CD4-positive, alpha-beta T cell treated with Interleukin-2 at 100 ng/mL for 4 hours (primary cell): Measurements from ENCODE around the gene HS6ST2.
"Not testable (repeated sequence)": the region's sequence is repeated elsewhere in the genome, so short reads cannot be mapped to it uniquely, and the experiment has no call there.

Experiments
- DNase-seq: peaks from one replicate; pipeline ENCODE4 v3.0.0-alpha.2; 2020; ENCODE audit warnings: low spot score

HS6ST2 gene

GRCh38 chrX:132940727-132941327 is 17.6 kb downstream of the HS6ST2 start:
- DNase-seq, result no peak

- no peak for DNase-seq
Observed at GRCh38 chrX:132933170-132933569, 25.3 kb downstream of the HS6ST2 start.

DNA sequence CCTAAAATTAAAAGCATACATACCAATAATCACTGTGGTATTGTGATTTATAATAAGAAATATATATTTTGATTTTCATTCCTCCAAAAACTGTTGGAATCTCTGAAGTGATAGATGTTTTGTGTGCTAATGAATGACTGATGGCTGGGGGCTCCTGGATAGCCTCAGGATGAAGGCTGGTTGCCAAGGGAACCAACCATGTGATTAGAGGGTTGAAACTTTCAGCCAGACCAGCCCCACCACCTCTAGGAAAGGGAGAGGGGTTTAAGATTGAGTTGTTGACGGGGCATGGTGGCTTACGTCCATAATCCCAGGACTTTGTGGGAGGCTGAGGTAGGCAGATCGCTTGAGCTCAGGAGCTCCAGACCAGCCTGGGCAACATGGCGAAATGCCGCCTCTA is 34.0 kb downstream of the HS6ST2 start:
- no peak for DNase-seq

- DNase-seq, result no peak
Observed at GRCh38 chrX:132918523-132918922, 39.9 kb downstream of the HS6ST2 start.

GRCh38 chrX:132916349-132916748 is 42.1 kb downstream of the HS6ST2 start:
- DNase-seq, result no peak

GRCh38 chrX:132909643-132910042 is 48.8 kb downstream of the HS6ST2 start:
- DNase-seq, result no peak

DNA sequence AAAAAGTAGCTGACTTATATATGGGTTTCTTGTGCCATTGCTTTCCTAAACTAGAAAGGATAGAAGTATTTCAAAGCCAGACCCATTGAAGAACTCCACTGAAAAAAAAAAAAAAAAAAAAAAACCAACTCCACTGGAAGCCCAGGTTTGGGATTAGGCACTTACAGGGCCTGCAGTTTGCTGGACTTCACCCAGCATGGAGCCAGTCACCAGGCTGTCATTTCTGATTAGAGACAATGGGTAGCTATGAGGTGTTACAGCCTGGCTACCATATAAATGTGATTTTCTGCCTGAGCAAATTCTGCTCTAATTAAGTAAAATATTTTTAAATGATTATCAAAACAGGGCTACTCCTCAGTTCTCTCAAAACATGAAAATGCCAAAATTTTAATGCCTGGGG is 49.5 kb downstream of the HS6ST2 start:
- no peak for DNase-seq

DNA sequence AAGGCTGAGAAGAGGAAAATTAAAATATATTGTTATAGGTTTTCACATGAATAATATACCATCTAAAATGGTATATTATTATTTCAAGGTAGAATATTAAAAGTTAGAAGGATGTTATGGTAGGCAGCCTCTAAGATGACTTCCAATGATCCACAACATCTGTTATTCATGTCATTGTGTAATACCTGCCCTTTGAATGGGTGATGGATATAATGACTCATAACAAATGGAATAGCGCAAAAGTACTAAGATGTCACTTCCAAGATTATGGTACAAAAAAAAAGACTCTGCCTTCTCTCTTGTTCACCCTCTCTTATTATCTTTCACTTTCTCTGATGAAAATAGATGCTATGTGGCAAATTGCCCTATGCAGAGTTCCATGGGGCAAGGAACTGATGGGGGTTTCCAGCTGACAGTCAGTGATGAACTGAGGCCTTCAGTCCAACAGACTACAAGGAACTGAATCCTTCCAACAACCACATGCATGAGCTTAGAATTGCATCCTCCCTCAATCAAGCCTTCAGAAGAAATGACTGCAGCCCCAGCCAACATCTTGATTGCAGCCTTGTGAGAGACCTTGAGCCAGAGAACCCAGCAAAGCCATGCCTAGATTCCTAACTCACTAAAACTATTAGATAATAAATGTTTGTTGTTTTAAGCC is 57.7 kb downstream of the HS6ST2 start:
- DNase-seq, result no peak

- no peak for DNase-seq
Observed at GRCh38 chrX:132887569-132887968, 70.9 kb downstream of the HS6ST2 start.

DNA sequence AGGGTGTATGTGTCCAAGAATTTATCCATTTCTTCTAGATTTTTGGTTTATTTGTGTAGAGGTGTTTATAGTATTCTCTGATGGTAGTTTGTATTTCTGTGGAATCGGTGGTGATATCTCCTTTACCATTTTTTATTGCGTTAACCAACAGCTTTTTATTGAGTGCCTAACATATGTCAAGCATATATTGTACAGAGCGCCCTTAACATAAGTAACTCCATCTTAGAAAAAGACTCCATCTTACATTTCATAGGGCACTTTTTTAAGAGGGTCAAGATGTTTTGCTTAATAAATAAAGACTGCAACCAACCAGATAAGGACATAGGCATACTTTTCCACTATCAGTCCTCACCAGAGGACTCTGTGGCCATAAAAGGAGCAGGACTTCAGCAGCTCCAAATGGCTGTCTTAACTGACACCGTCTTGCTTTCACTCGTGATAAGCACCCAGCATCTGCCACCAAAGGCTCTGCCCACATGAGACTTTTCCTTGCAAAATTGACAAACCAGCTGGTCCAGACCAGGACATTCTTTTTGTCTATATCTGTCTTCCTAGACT is 75.0 kb downstream of the HS6ST2 start:
- no peak for DNase-seq

GRCh38 chrX:132880753-132881152 is 77.7 kb downstream of the HS6ST2 start:
- not testable (repeated sequence) for DNase-seq

- no peak for DNase-seq
Observed at GRCh38 chrX:132877954-132878536, 80.4 kb downstream of the HS6ST2 start.

- DNase-seq, result no peak
Observed at GRCh38 chrX:132876523-132877338, 81.7 kb downstream of the HS6ST2 start.

DNA sequence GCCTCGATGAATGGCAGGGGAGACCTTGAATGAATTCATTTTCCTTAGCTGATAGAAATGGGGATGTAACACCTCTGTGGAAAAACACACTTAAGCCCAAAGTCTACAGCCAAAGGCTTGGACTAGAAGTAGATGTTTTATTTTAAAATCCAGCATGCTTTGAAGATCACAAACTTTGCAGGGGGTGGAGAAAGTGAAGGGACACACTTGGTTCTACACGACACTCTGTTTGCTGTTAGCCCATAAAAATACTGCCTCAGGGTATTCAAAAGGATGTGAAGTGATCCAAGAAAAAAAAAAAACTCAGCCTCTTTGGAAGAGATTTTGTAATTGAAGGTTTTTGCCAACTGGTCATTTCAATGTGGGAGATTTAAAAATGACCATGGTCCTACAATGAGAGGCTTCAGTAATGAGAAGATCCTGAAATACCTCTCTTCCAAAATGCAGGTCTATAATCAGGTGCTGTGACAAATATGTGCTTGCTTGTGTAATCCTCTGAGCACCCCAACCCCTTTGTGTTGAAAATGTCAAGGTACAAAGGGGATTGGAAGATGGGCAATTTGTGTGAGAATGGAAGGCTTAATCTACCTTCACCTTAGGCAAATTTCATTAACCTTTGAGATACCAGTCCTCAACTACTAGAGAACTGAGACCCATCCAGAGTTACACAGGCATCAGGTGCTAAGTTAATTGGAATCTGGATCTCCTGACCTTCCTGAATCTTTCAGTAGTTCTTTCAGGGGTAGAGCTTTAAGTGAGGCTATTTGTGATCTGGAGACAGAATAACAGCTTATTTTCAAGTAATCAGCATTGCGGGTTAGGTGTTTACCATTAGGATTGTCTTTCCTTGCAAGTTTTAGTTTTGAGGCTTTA is 82.5 kb downstream of the HS6ST2 start:
- DNase-seq, result no peak

GRCh38 chrX:132862562-132862961 is 95.9 kb downstream of the HS6ST2 start:
- no peak for DNase-seq

DNA sequence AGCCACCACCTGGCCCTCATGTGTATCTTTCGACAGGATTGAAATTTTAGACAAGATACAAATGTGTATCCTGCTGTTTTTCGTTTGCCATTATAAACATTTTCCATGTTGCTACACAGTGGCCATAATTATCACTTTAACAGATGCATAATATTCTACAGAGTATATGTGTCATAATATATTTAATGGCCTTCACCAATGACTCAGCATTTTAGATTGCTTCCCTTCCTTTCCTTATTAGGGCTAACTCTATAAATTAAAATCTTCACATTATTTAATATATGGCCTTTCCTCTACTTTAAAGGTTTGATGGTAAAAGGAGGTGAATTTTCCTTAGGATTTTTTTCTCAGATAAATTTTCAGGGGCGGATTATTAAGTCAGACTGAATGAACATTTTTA is 97.4 kb downstream of the HS6ST2 start:
- DNase-seq, result no peak

DNA sequence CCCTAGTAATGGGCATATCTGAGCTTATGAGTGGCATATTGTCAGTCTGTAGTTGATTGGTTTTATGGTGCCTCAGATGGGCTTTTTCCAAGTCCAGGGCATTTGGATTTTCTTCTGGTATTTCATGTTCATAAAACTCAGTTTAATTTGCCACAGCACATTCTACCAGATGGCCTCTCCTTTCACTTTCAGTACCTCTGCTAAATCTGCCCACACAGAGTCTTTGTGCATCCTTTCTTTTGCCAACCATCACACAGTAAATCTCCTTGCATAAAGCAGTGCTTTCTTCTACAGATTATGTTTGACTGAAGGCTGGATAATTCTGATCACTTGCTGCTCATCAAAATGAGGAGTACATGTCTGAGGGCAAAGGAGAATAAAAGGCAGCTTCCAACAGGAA is 98.2 kb downstream of the HS6ST2 start:
- no peak for DNase-seq

DNA sequence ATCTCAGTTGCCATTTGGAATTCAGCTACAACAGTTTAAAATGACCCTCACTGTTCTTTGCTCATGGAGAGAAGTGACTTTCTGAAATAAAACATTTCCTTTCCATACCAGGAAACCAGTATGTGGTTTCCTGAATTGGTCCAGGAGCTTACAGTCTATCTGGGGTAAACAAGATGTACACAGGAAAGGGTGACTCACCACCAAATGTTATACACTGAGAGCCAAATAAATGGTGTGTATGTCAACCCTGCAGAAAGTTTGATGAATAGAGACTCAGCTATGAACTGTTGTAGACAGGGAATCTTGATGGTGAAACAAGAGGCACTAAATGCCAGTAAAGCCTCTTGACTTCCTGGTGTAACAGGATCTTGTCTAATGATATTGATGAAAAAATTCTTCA is 100.4 kb downstream of the HS6ST2 start:
- no peak for DNase-seq

- DNase-seq, result no peak
Observed at GRCh38 chrX:132855780-132856341, 102.6 kb downstream of the HS6ST2 start.

DNA sequence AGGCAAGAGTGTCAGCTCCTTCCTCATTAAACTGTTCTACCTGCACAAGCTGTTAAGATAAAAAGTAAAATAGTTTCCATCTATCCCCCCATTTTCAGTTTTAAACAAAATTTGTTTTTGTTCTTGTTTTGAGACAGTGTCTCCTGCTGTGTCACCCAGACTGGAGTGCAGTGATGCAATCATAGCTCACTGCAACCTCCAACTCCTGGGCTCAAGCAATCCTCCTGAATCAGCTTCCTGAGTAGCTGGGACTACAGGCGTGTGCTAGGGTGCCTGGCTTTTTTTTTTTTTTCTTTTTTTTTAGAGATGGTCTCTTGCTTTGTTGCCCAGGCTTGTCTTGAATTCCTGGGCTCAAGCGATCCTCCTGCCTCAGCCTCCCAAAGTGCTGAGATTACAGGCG is 105.4 kb downstream of the HS6ST2 start:
- DNase-seq, result no peak

- DNase-seq, result no peak
Observed at GRCh38 chrX:132848296-132848970, 110.0 kb downstream of the HS6ST2 start.
